H1 (cell line): ENCODE data around the gene PARM1. TPM values are rescaled to one million over a fixed set of nuclear protein-coding genes. Genes with fewer than 3 reads are reported as not detected.

Experiments used
- ATF2 ChIP-seq: IDR thresholded peaks from 2 replicates; pipeline ENCODE4 v1.6.1; 2012; ENCODE audit warnings: low read length, inconsistent platforms
- BCL11A ChIP-seq, 2 experiments: IDR thresholded peaks; one replicate each; pipeline ENCODE4 v1.6.1; 2011; ENCODE audit warnings: low read depth in 2 of 2, low read length in 2 of 2, mild to moderate bottlenecking in 2 of 2
- CHD2 ChIP-seq: IDR thresholded peaks from 2 replicates; pipeline ENCODE4 v1.6.1; 2012; ENCODE audit warnings: low read length, improper control_type of control experiment
- CREB1 ChIP-seq: IDR thresholded peaks from 2 replicates; pipeline ENCODE4 v1.6.1; 2012; ENCODE audit warnings: inconsistent platforms
- FOSL1 ChIP-seq: IDR thresholded peaks from 2 replicates; pipeline ENCODE4 v1.6.1; 2011; ENCODE audit warnings: mild to moderate bottlenecking, low read depth, low read length, moderate library complexity; ENCODE audit not compliant: insufficient read depth
- JUND ChIP-seq: IDR thresholded peaks from 2 replicates; pipeline ENCODE4 v1.6.1; 2011; ENCODE audit warnings: mild to moderate bottlenecking, improper control_type of control experiment, low read length
- KDM4A ChIP-seq: IDR thresholded peaks from one replicate; pipeline ENCODE4 v1.7.1; 2012; ENCODE audit warnings: low read depth, mild to moderate bottlenecking, moderate library complexity, low read length, inconsistent platforms; ENCODE audit not compliant: severe bottlenecking
- SAP30 ChIP-seq: fragments of 300-600 bp; sonication (generic); IDR thresholded peaks from 2 replicates; pipeline ENCODE4 v1.7.1; 2012; ENCODE audit warnings: low read length, moderate library complexity, mild to moderate bottlenecking, inconsistent platforms; ENCODE audit not compliant: insufficient read depth, insufficient replicate concordance
- SIRT6 ChIP-seq: IDR thresholded peaks from one replicate; pipeline ENCODE4 v1.7.1; 2012; ENCODE audit warnings: low read length, inconsistent platforms
- polyA plus RNA-seq, 7 experiments: library from polyadenylated mRNA; depleted of rRNA in 3 of 7; stranded (reverse) in 5 of 7; unstranded in 2 of 7; fragments of >200 nt in 5 of 7; fragments of 200-250 nt in 2 of 7; gene quantifications; 1 replicate in 5 of 7; 2 replicates in 1 of 7; 4 replicates in 1 of 7; pipeline versions ENCODE4 v1.2.1 to v1.2.3, GENCODE V29; 2011 to 2013; ENCODE audit warnings: missing spikeins in 2 of 7, mixed read lengths in 2 of 7
- total RNA-seq: library from RNA; stranded (reverse); fragmentation: NEBNext Ultra II Directional; extraction: Animal tissue kit (Norgen Biotek cat#: 25700); gene quantifications from 2 replicates; pipeline ENCODE4 v1.2.1, GENCODE V29; 2021
- TF ChIP-seq, protein P1 (sequence below): fragments of 300-600 bp; sonication (generic); IDR thresholded peaks from 2 replicates; pipeline ENCODE4 v1.7.1; 2012; ENCODE audit warnings: low read length, moderate library complexity, mild to moderate bottlenecking, inconsistent platforms; ENCODE audit not compliant: insufficient replicate concordance

The PARM1 gene
- total and polyA plus RNA-seq, 2 of the 8 experiments (the other 6 are each of a cell fraction or from before 2014, with no cell fraction given), result 2.0 to 5.3 TPM

DNA sequence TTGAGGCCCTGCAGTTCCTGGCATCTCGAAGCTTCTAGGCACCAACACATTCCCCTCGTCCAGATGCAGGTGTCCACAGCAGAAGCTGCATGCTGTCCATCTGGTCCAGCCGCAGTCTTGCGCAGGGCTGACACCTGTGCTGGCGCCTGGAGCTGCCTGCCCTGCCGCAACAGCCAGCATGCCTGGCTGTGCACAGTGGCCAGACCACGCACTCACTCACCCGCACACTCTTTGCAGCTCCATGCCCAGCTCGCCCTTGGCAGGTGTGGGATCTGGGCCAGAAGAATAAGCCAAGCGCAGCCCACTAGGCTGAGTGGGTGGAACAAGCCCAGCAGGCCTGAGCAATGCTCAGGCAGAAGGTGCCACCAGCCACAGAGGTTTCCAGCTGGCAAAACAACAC is 125.6 kb downstream of the PARM1 start (continued):
- TF ChIP-seq, protein P1, sequence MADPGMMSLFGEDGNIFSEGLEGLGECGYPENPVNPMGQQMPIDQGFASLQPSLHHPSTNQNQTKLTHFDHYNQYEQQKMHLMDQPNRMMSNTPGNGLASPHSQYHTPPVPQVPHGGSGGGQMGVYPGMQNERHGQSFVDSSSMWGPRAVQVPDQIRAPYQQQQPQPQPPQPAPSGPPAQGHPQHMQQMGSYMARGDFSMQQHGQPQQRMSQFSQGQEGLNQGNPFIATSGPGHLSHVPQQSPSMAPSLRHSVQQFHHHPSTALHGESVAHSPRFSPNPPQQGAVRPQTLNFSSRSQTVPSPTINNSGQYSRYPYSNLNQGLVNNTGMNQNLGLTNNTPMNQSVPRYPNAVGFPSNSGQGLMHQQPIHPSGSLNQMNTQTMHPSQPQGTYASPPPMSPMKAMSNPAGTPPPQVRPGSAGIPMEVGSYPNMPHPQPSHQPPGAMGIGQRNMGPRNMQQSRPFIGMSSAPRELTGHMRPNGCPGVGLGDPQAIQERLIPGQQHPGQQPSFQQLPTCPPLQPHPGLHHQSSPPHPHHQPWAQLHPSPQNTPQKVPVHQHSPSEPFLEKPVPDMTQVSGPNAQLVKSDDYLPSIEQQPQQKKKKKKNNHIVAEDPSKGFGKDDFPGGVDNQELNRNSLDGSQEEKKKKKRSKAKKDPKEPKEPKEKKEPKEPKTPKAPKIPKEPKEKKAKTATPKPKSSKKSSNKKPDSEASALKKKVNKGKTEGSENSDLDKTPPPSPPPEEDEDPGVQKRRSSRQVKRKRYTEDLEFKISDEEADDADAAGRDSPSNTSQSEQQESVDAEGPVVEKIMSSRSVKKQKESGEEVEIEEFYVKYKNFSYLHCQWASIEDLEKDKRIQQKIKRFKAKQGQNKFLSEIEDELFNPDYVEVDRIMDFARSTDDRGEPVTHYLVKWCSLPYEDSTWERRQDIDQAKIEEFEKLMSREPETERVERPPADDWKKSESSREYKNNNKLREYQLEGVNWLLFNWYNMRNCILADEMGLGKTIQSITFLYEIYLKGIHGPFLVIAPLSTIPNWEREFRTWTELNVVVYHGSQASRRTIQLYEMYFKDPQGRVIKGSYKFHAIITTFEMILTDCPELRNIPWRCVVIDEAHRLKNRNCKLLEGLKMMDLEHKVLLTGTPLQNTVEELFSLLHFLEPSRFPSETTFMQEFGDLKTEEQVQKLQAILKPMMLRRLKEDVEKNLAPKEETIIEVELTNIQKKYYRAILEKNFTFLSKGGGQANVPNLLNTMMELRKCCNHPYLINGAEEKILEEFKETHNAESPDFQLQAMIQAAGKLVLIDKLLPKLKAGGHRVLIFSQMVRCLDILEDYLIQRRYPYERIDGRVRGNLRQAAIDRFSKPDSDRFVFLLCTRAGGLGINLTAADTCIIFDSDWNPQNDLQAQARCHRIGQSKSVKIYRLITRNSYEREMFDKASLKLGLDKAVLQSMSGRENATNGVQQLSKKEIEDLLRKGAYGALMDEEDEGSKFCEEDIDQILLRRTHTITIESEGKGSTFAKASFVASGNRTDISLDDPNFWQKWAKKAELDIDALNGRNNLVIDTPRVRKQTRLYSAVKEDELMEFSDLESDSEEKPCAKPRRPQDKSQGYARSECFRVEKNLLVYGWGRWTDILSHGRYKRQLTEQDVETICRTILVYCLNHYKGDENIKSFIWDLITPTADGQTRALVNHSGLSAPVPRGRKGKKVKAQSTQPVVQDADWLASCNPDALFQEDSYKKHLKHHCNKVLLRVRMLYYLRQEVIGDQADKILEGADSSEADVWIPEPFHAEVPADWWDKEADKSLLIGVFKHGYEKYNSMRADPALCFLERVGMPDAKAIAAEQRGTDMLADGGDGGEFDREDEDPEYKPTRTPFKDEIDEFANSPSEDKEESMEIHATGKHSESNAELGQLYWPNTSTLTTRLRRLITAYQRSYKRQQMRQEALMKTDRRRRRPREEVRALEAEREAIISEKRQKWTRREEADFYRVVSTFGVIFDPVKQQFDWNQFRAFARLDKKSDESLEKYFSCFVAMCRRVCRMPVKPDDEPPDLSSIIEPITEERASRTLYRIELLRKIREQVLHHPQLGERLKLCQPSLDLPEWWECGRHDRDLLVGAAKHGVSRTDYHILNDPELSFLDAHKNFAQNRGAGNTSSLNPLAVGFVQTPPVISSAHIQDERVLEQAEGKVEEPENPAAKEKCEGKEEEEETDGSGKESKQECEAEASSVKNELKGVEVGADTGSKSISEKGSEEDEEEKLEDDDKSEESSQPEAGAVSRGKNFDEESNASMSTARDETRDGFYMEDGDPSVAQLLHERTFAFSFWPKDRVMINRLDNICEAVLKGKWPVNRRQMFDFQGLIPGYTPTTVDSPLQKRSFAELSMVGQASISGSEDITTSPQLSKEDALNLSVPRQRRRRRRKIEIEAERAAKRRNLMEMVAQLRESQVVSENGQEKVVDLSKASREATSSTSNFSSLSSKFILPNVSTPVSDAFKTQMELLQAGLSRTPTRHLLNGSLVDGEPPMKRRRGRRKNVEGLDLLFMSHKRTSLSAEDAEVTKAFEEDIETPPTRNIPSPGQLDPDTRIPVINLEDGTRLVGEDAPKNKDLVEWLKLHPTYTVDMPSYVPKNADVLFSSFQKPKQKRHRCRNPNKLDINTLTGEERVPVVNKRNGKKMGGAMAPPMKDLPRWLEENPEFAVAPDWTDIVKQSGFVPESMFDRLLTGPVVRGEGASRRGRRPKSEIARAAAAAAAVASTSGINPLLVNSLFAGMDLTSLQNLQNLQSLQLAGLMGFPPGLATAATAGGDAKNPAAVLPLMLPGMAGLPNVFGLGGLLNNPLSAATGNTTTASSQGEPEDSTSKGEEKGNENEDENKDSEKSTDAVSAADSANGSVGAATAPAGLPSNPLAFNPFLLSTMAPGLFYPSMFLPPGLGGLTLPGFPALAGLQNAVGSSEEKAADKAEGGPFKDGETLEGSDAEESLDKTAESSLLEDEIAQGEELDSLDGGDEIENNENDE, result no peak
- TF ChIP-seq SIRT6 (no peak), FOSL1 (no peak), ATF2 (no peak), KDM4A (no peak), CHD2 (no peak), BCL11A (IDR thresholded peaks at IDR 0.05; ENCODE audit: low read depth in 2 of 2, low read length in 2 of 2) (no peak), CREB1 (no peak), SAP30 (no peak), JUND (no peak)
